Mucosa of stomach (tissue), 1 donor: ENCODE data around the gene CRTC3.

Experiments used
- H3K27me3 ChIP-seq: one replicate; pipeline ENCODE4 v1.7.0; 2013; ENCODE audit warnings: mild to moderate bottlenecking, low read length; ENCODE audit not compliant: control insufficient read depth, insufficient read depth
- H3K36me3 ChIP-seq: one replicate; pipeline ENCODE4 v1.7.0; 2013; ENCODE audit warnings: low read length; ENCODE audit not compliant: control insufficient read depth, insufficient read depth
- H3K4me1 ChIP-seq: one replicate; pipeline ENCODE4 v1.7.0; 2013; ENCODE audit warnings: mild to moderate bottlenecking, low read length; ENCODE audit not compliant: control insufficient read depth, insufficient read depth
- H3K4me3 ChIP-seq: one replicate; pipeline ENCODE4 v1.7.0; 2013; ENCODE audit warnings: low read length
- H3K9ac ChIP-seq: one replicate; pipeline ENCODE4 v1.7.0; 2013; ENCODE audit warnings: mild to moderate bottlenecking, low read length, moderate library complexity
- H3K9me3 ChIP-seq: one replicate; pipeline ENCODE4 v1.7.0; 2013; ENCODE audit warnings: mild to moderate bottlenecking, low read length, moderate library complexity; ENCODE audit not compliant: control insufficient read depth
- donor health status: Pancreatic carcinoma.

Gene CRTC3

DNA sequence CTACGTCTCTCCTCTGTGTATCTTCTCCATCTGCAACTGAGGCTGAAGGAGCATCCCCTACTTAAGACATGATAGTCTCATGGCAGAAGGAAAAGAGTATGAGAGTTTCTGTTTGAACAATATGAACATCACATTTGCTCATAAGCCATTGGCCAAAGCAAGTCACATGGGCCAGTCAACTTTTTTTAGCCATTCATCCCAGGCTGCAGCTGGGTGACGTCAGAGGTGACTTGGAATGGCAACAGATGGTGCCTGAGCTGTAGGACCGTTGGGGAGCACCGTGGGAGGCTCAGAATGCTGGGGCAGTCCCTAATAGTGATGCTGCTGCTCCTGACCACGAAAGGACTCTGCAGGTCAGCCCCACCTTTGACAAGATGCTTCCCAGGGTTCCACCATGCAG is 58.7 kb downstream of the CRTC3 start:
- H3K4me3 ChIP-seq = no peak overlapping the region
- no peaks in the 10 kb centered on the region for H3K36me3 ChIP-seq
- H3K9ac ChIP-seq = no peak overlapping the region
- no peaks in the 10 kb centered on the region for H3K9me3 ChIP-seq
- H3K4me1 ChIP-seq = peaks cover under 1% of the 10 kb centered on the region
- no peaks in the 10 kb centered on the region for H3K27me3 ChIP-seq

DNA sequence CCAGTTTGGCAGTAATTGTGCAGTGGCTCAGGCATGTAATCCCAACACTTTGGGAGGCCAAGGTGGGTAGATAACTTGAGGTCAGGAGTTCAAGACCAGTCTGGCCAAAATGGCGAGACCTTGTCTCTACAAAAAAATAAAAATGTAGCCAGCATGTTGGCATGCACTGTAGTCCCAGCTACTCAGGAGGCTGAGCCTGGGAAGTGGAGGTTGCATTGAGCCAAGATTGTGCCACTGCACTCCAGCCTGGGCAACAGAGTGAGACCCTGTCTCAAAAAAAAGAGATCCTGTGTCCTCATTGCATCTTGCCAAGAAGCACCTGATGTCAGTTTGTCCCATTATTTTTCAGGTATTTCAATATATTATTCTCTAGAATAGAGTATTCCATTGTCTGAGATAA is 61.8 kb downstream of the CRTC3 start:
- H3K9ac ChIP-seq = no peak overlapping the region
- no peaks in the 10 kb centered on the region for H3K9me3 ChIP-seq
- no peaks in the 10 kb centered on the region for H3K36me3 ChIP-seq
- H3K4me1 ChIP-seq = peaks cover 28% of the 10 kb centered on the region
- H3K4me3 ChIP-seq = no peak overlapping the region
- H3K27me3 ChIP-seq = no peaks in the 10 kb centered on the region

DNA sequence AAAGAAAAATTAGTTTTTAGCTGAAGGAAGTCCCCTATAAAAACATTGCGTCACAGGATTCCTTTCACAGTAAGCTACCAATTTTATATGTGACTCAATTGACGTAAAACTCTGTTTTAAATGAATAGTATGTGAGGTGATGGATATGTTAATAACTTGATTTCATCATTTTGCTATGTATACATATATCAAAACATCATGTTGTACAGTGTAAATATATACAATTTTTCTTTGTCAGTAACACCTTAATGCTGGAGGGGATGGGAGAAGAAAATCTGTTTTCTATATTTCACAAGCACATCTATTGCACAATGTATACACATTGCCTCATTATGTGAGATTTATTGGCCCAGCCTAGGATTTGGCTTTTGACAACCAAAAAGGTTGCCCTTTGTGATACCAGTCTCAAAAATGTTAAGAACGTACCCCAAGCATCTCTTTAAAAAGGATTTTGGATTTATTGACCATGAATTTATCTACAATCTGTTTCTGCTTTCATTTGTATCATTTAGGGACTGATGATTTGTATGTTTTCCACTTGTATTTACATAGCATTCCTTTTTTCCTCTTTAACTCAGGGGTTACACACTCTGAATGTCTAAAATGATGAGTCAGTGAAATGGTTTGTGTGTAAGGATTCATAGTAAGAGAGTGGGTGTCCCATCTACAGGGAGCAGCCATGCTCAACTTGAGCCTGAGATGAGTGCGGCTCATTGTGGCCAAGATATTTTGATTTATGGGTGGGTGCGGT is 62.6 kb downstream of the CRTC3 start:
- no peaks in the 10 kb centered on the region for H3K36me3 ChIP-seq

DNA sequence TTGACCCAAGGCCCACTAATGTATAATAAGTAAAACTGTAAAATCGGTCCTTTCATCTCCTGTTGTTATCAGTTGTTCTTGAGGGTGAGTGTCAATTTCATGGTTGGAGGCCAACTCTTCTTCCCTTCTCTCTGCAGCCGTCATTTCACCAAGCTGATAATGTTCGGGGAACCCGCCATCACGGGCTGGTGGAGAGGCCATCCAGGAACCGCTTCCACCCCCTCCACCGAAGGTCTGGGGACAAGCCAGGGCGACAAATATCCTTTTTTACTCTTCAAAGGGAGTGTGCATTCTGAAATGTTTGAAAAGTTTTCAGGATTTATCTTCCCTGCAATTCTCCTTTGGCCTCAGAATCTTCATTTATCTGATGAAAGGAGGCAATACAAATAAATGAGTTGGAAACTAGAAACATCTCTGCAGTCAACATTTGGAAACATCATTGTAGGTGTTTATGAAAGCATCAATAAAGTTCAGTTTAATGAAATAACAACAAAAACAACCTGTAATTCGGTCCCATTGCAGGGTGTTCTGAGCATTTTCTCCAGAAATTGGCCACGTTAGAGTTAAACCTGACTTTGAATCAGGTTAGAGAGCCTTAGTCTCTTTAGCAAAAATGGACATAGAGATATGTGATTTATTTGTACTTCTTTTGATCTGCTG is 63.9 kb downstream of the CRTC3 start:
- H3K4me1 ChIP-seq = peaks cover 47% of the 10 kb centered on the region
- H3K36me3 ChIP-seq = no peaks in the 10 kb centered on the region
- no peaks in the 10 kb centered on the region for H3K27me3 ChIP-seq
- H3K9ac ChIP-seq = peak overlapping the region; percentile 51
- no peak overlapping the region for H3K4me3 ChIP-seq
- no peaks in the 10 kb centered on the region for H3K9me3 ChIP-seq

More for the DNA sequence above, 62.6 kb downstream of the CRTC3 start:
- Histone ChIP-seq H3K4me1 (peaks cover 34% of the 10 kb centered on the region), H3K4me3 (no peak overlapping the region), H3K9me3 (no peaks in the 10 kb centered on the region), H3K9ac (no peak overlapping the region), H3K27me3 (no peaks in the 10 kb centered on the region)

DNA sequence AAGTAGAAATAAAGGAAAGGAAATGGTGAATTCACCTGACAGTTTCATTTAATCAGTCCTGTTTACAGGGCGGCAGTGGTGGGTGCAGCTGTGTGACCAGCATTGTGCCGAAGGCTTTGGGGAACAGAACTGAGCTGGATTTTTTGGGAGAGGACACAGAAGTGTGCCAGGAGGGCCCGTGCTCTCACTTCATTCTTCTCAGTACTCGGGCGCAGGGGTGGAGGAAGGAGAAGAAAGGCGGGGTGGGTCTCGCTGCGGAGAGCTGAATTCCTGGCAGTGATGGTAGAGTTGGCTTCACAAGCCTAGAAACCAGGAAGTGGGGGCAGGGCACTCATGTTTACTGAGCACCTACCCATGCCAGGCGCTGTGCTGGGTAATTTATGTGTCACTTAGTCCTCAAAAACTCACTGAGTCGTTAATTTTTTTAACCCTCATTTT is 64.6 kb downstream of the CRTC3 start:
- Histone ChIP-seq H3K9ac (peak overlapping the region; percentile 51), H3K4me3 (no peak overlapping the region), H3K9me3 (no peaks in the 10 kb centered on the region), H3K4me1 (peaks cover 47% of the 10 kb centered on the region), H3K36me3 (no peaks in the 10 kb centered on the region), H3K27me3 (no peaks in the 10 kb centered on the region)

DNA sequence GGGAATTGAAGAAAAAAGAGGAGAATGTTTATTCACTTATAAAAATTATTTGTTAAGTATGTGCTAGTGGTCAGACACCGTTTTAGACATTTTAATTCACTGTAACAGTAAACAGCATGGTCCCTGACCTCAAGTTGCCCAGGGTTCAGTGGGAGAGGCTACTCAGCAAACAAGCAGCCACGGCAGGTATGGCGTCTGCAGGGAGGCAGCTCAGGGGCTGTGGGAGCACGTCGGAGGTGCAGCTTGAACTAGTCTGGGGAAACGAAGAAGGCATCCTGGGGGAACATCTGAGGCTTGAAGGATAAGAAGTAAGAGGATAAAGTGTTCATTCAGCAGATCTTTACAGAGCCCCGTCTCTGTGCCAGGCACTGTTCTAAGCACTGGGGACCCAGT is 66.0 kb downstream of the CRTC3 start:
- Histone ChIP-seq H3K9ac (no peak overlapping the region), H3K9me3 (no peaks in the 10 kb centered on the region), H3K27me3 (no peaks in the 10 kb centered on the region), H3K4me1 (peaks cover 47% of the 10 kb centered on the region), H3K36me3 (no peaks in the 10 kb centered on the region), H3K4me3 (no peak overlapping the region)

DNA sequence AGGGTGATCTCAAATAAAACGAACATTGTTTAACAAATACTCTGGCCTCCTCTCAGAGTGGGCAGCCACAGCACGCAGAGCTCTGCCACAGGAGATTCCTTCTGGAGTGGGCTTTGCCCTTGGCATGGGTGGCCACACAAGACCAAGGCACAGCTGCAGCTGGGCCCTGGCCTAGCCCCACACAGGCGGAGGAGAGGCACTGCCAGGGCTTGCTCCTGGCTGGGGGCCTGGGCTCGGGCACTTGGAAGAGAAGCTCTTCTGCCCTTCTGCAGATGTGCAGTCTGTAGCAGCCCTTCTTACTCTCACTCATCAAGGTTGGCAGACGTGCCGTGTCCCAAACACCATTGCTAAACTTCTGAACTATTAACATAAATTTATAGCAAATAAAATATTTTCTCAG is 67.2 kb downstream of the CRTC3 start:
- Histone ChIP-seq H3K4me1 (peaks cover 47% of the 10 kb centered on the region), H3K9ac (no peak overlapping the region), H3K4me3 (no peak overlapping the region)

DNA sequence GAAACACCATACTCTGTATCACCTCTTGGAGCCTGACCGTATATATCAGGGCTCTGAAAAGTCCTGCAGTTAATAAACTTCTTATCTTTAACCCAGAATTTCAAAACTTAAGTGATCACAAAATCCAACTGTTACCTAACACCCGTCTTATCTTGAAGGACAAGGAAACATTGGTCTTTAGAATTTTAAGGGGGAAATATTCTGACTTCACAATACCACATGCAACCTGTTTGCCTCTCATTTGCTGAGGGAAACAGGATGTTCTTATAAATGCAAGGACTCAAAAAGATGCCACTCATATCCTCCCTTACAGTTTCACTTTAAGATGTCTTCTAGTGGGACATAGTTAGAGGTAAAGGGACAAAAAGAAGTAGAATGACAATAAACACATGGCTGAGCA is 67.9 kb downstream of the CRTC3 start:
- H3K36me3 ChIP-seq = no peaks in the 10 kb centered on the region
- no peaks in the 10 kb centered on the region for H3K27me3 ChIP-seq
- H3K9ac ChIP-seq = peak overlapping the region; percentile 32
- H3K4me3 ChIP-seq = no peak overlapping the region
- H3K4me1 ChIP-seq = peaks cover 47% of the 10 kb centered on the region
- no peaks in the 10 kb centered on the region for H3K9me3 ChIP-seq

More for the DNA sequence above, 67.2 kb downstream of the CRTC3 start:
- Histone ChIP-seq H3K36me3 (no peaks in the 10 kb centered on the region), H3K27me3 (no peaks in the 10 kb centered on the region), H3K9me3 (no peaks in the 10 kb centered on the region)

DNA sequence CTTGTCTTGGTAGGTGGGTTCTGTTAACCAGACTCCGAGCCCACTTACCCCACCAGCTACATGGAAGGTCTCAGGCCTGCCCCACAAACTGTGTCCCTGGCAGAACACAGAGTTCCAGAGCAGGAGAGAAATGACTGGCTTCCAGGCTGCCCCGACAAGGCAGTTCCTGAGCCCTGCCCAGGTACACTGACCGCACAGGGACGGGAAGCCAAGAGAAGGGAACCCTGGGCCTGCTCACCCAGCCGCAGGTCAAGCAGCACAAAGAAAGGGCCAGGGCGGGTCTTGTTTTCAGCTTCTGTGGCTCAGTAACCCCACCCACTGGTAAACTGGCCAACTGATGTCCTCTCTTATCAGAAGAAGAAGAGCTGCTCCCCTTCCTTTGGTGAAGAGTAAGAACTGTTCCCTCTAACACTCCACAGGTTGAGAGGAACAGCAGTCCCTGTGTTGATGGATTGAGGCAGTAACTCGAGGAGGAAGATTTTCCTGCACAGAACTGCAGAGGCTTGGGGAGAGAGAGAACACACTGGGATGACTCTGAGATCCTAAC is 68.4 kb downstream of the CRTC3 start:
- no peaks in the 10 kb centered on the region for H3K9me3 ChIP-seq
- H3K36me3 ChIP-seq = no peaks in the 10 kb centered on the region
- H3K4me3 ChIP-seq = no peak overlapping the region
- H3K9ac ChIP-seq = peak overlapping the region; percentile 32
- H3K4me1 ChIP-seq = peaks cover 47% of the 10 kb centered on the region
- H3K27me3 ChIP-seq = no peaks in the 10 kb centered on the region

DNA sequence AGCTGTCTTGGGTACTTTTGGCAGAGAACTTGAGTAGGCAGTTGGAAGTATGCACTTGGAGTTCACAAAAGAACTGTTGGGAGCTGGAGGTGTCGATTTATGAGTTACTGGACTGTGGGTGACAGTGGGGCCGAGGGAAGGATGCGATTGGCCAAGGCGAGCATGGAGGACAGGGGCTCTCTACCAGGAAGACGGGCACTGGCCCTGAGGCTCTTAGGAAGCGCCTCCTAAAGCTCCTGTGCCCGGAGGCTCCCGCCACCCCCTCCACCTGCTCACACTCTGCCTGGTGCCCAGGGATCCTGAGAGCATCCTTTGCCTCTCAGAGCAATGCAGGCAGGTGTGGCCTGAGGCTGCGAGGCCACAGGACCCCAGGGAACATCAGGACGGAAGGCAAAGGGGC is 69.0 kb downstream of the CRTC3 start:
- H3K9me3 ChIP-seq = no peaks in the 10 kb centered on the region
- peaks cover 44% of the 10 kb centered on the region for H3K4me1 ChIP-seq
- no peaks in the 10 kb centered on the region for H3K27me3 ChIP-seq
- no peak overlapping the region for H3K9ac ChIP-seq
- no peak overlapping the region for H3K4me3 ChIP-seq
- no peaks in the 10 kb centered on the region for H3K36me3 ChIP-seq

DNA sequence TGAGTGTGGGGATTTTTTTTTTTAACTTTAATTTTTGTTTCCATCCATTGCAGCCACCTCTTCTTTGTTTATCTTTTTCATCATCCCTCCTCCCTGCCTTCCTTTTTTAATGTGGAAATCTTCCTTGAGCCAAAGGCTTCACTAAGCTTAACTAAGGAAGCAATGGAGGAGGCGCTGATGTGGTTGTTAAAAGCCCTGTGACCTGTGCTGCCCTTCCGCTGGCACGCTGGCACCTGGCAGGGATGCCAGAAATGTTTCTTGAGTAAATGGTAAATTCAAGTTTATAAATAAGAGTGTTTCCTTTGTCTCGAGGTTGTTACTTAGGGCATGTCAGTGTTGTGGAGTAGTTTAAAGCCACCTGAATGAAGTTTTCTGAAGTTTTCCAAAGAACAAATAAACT is 69.4 kb downstream of the CRTC3 start:
- H3K27me3 ChIP-seq = no peaks in the 10 kb centered on the region
- H3K9me3 ChIP-seq = no peaks in the 10 kb centered on the region
- no peaks in the 10 kb centered on the region for H3K36me3 ChIP-seq
- peaks cover 40% of the 10 kb centered on the region for H3K4me1 ChIP-seq
- no peak overlapping the region for H3K9ac ChIP-seq
- H3K4me3 ChIP-seq = no peak overlapping the region

DNA sequence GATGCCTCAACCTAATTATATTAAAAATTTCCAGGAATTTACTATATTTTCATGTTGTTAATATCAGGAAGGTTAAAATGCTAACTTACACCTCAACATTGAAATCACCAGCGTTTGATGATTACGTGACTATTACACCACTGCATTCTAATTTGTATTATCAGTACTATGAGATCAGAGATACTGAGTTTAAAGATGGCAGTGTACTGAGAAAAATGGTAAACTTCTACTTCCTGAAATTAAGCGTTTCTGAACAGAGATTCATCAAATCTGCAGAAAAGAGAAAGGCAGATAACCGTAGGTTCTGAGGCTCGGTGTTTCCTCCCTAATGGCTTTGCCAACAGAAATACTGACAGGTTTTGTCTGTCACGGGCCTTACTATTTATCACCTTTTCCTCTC is 69.9 kb downstream of the CRTC3 start:
- H3K36me3 ChIP-seq = no peaks in the 10 kb centered on the region
- H3K9ac ChIP-seq = no peak overlapping the region
- H3K9me3 ChIP-seq = no peaks in the 10 kb centered on the region
- H3K4me3 ChIP-seq = no peak overlapping the region
- H3K4me1 ChIP-seq = peaks cover 35% of the 10 kb centered on the region
- H3K27me3 ChIP-seq = no peaks in the 10 kb centered on the region
